COLO668 (cell line): ENCODE data around the gene WFIKKN2.

Source experiments
- DNase-seq: peaks from one replicate; lab custom pipeline; 2025; ENCODE audit not compliant: unreplicated experiment; lab: John Stamatoyannopoulos, UW

Gene WFIKKN2

GRCh38 chr17:50808413-50808812 is 27.0 kb upstream of the WFIKKN2 start:
- no peak for DNase-seq

- DNase-seq, result no peak
These were observed 26.5 kb upstream of the WFIKKN2 start for GRCh38 chr17:50808888-50809287.

GRCh38 chr17:50813583-50813982 is 21.8 kb upstream of the WFIKKN2 start:
- DNase-seq, result no peak

GRCh38 chr17:50815400-50815799 is 20.0 kb upstream of the WFIKKN2 start:
- no peak for DNase-seq

- DNase-seq, result no peak
These were observed 19.1 kb upstream of the WFIKKN2 start for GRCh38 chr17:50816271-50816670.

- DNase-seq, result peak; percentile 31
These were observed 18.3 kb upstream of the WFIKKN2 start for GRCh38 chr17:50816771-50817751.

- DNase-seq, result no peak
These were observed 17.5 kb upstream of the WFIKKN2 start for GRCh38 chr17:50817838-50818237.

GRCh38 chr17:50818261-50818660 is 17.1 kb upstream of the WFIKKN2 start:
- DNase-seq, result no peak

- no peak for DNase-seq
These were observed 16.3 kb upstream of the WFIKKN2 start for GRCh38 chr17:50818921-50819657.

GRCh38 chr17:50820651-50821050 is 14.7 kb upstream of the WFIKKN2 start:
- no peak for DNase-seq

- DNase-seq, result no peak
These were observed 12.8 kb upstream of the WFIKKN2 start for GRCh38 chr17:50822550-50822949.

GRCh38 chr17:50824429-50824828 is 11.0 kb upstream of the WFIKKN2 start:
- DNase-seq, result no peak

- DNase-seq, result no peak
These were observed 10.2 kb upstream of the WFIKKN2 start for GRCh38 chr17:50825188-50825587.

GRCh38 chr17:50828508-50829170 is 6.7 kb upstream of the WFIKKN2 start:
- DNase-seq, result no peak

- no peak for DNase-seq
These were observed 6.1 kb upstream of the WFIKKN2 start for GRCh38 chr17:50829332-50829731.

- no peak for DNase-seq
These were observed 5.0 kb upstream of the WFIKKN2 start for GRCh38 chr17:50830352-50830751.

GRCh38 chr17:50830994-50831393 is 4.4 kb upstream of the WFIKKN2 start:
- DNase-seq, result no peak

- no peak for DNase-seq
These were observed 3.9 kb upstream of the WFIKKN2 start for GRCh38 chr17:50831471-50831928.

GRCh38 chr17:50832267-50832863 is 3.0 kb upstream of the WFIKKN2 start:
- no peak for DNase-seq

GRCh38 chr17:50832864-50833381 is 2.5 kb upstream of the WFIKKN2 start:
- DNase-seq, result no peak
